Astrocyte of the cerebellum (primary cell): ENCODE data around the gene ATRIP.

Experiments
- DNase-seq: peaks from one replicate; pipeline ENCODE4 v3.0.0-alpha.2; 2011; ENCODE audit warnings: low read depth
- H3K4me3 ChIP-seq: 2 replicates; pipeline ENCODE4 v1.5.1; 2011; ENCODE audit warnings: mild to moderate bottlenecking, low read depth, low read length, moderate library complexity
- in situ Hi-C: cut with HindIII; loops from 2 replicates; pipeline ENCODE4 v1.10.0; 2017; ENCODE audit warnings: low sequenced_read_pairs
- TF ChIP-seq, protein P1 (sequence below): IDR thresholded peaks from 2 replicates; pipeline ENCODE4 v1.5.1; 2012; ENCODE audit warnings: low read length, low read depth, moderate library complexity, mild to moderate bottlenecking; ENCODE audit errors: missing control alignments

Gene ATRIP

GRCh38 chr3:48436477-48436787 is 10.1 kb upstream of the ATRIP start:
- TF ChIP-seq, protein P1, sequence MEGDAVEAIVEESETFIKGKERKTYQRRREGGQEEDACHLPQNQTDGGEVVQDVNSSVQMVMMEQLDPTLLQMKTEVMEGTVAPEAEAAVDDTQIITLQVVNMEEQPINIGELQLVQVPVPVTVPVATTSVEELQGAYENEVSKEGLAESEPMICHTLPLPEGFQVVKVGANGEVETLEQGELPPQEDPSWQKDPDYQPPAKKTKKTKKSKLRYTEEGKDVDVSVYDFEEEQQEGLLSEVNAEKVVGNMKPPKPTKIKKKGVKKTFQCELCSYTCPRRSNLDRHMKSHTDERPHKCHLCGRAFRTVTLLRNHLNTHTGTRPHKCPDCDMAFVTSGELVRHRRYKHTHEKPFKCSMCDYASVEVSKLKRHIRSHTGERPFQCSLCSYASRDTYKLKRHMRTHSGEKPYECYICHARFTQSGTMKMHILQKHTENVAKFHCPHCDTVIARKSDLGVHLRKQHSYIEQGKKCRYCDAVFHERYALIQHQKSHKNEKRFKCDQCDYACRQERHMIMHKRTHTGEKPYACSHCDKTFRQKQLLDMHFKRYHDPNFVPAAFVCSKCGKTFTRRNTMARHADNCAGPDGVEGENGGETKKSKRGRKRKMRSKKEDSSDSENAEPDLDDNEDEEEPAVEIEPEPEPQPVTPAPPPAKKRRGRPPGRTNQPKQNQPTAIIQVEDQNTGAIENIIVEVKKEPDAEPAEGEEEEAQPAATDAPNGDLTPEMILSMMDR = no peak
- in situ Hi-C loops = loop anchor here (5.0 to 25.0 kb wide), 2 partner anchors 39 to 174 kb away; no protein-coding TSS in a partner anchor
- H3K4me3 ChIP-seq = no peak overlapping the region
- no peak for DNase-seq

DNA sequence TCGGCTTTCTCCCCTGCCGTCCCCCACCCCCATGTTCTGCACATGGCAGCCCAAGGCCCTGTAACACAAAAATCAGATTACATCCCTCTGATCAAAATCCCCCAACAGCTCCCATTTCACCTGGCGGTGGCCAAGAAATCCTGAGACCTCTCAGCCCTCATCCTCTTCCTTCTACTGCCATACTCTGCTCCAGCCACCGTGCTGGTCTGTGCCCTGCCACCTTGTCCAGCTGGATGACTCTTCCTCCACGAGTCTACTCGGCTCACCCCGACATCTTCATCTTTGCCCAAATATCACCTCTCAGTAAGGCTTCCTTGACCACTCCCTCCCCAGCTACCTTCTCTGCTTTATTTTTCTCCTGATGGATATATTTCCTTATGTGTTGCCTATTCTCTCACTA is 9.7 kb upstream of the ATRIP start:
- no peak overlapping the region for H3K4me3 ChIP-seq
- in situ Hi-C loops = loop anchor here (5.0 to 25.0 kb wide), 2 partner anchors 40 to 175 kb away; no protein-coding TSS in a partner anchor
- TF ChIP-seq, protein P1 = no peak
- DNase-seq = no peak

GRCh38 chr3:48437812-48438211 is 8.7 kb upstream of the ATRIP start:
- in situ Hi-C loops = loop anchor here (5.0 to 25.0 kb wide), 2 partner anchors 41 to 176 kb away; no protein-coding TSS in a partner anchor
- H3K4me3 ChIP-seq = no peak overlapping the region
- no peak for DNase-seq
- TF ChIP-seq, protein P1 = no peak

GRCh38 chr3:48439820-48440589 is 6.5 kb upstream of the ATRIP start, which contains the start of the genes CCDC51 and TMA7:
Gene CCDC51 (minus strand): TSS chr3:48440119. CDS start chr3:48435128, 4,991 bp downstream.
Gene TMA7 (plus strand): TSS chr3:48440257. CDS start chr3:48440297, 40 bp downstream.
- in situ Hi-C loops = loop anchor here (5.0 to 25.0 kb wide), 2 partner anchors 43 to 178 kb away; no protein-coding TSS in a partner anchor
- DNase-seq = peak; percentile 87
- TF ChIP-seq, protein P1 = no peak
- H3K4me3 ChIP-seq = peak within 1 kb of the TSS; percentile 89

DNA sequence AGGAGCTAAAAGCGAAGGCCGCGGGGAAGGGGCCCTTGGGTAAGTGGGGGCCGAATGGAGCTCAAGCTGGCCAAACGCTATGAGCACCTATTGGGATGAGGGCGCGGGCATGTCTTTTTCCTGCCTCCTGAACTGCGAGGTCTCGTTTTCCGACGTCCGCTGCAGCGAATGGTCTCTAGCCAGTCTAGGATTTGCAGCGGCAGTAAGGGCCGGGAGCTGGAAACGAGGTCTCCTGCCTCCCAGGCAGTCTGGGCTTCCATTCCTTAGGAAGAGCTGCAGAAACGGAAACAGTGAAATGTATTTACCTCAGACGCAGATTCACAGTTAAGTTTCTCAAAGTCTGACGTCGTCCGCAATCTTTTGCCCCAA is 6.0 kb upstream of the ATRIP start:
- H3K4me3 ChIP-seq = peak overlapping the region; percentile 89
- in situ Hi-C loops = loop anchor here (25.0 kb wide), 1 partner anchor 178 kb away; no protein-coding TSS in a partner anchor
- no peak for DNase-seq
- TF ChIP-seq, protein P1 = no peak

- no peak for DNase-seq
- TF ChIP-seq, protein P1 = no peak
- in situ Hi-C loops = loop anchor here (25.0 kb wide), 1 partner anchor 180 kb away; no protein-coding TSS in a partner anchor
- no peak overlapping the region for H3K4me3 ChIP-seq
Observed at GRCh38 chr3:48441940-48442339, 4.6 kb upstream of the ATRIP start.
